Measurements from ENCODE around the gene STAMBP.

The STAMBP gene

DNA sequence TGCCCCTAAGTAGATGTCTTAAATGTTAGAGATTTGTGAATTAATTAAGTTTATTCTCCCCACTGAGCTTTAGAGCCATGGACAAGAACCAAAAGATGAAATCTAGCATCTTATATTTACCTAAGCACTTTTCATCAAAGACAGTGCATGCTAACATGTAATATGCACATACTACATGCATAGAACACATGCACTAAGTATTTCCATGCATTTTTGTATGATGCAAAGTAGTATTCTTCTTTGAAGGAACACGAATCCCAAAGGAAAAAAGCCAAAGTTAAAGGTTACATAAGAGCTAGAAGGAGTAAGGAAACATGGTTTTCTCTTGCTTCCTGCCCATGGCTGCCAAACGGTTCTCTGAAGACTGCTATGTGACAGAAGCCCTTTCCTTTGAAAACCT, 15.3 kb downstream of the STAMBP start:
- H3K4me3 ChIP-seq (ENCODE audit: low read depth, low read length), result no peak overlapping the region
- TF ChIP-seq, protein P1, sequence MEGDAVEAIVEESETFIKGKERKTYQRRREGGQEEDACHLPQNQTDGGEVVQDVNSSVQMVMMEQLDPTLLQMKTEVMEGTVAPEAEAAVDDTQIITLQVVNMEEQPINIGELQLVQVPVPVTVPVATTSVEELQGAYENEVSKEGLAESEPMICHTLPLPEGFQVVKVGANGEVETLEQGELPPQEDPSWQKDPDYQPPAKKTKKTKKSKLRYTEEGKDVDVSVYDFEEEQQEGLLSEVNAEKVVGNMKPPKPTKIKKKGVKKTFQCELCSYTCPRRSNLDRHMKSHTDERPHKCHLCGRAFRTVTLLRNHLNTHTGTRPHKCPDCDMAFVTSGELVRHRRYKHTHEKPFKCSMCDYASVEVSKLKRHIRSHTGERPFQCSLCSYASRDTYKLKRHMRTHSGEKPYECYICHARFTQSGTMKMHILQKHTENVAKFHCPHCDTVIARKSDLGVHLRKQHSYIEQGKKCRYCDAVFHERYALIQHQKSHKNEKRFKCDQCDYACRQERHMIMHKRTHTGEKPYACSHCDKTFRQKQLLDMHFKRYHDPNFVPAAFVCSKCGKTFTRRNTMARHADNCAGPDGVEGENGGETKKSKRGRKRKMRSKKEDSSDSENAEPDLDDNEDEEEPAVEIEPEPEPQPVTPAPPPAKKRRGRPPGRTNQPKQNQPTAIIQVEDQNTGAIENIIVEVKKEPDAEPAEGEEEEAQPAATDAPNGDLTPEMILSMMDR (IDR thresholded peaks at IDR 0.05; ENCODE audit: insufficient read depth, low read depth, low read length, missing control alignments), result no peak
- DNase-seq (ENCODE audit: low read depth), result no peak

DNA sequence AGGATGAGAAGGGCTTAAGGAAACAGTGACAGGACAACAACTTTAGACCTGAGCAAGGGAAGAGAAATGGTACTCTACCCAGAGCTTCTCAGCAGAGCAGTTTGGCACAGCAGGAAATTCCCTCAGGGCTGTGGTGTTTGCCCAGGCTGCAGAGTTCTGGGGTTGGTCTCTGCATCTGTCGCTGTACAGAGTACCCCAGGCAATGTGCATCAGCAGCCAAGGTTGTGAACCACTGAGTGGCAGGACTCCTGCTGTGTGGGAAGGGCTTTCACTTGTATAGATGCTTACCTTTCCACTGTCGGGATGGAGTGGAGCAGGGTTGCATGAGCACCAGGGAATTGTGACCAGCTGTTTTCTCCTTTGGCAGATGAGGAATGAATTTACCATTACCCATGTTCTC, 21.2 kb downstream of the STAMBP start:
- H3K4me3 ChIP-seq (ENCODE audit: low read depth, low read length), result no peak overlapping the region
- TF ChIP-seq, protein P1 (IDR thresholded peaks at IDR 0.05; ENCODE audit: insufficient read depth, low read depth, low read length, missing control alignments), result no peak
- no peak for DNase-seq (ENCODE audit: low read depth)

DNA sequence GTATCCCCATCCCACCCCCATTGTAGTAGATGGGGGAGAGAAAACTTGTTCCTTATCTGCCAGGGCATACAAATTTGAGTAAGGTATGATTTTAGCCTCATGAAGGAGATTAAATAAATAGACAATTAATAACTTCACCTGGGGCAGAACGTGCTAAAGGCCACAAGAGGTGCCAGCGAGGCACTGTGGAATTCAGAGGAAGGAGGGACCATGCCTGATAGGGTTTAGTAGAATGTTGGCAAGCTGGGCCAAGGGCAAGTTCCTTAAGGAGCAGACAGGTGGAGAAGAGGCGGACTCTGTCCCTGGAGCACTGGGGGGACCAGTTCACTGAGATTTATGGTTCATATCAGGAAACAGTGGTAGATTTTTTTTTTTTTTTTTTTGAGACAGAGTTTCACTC, 22.5 kb downstream of the STAMBP start:
- peak; percentile 28 for DNase-seq (ENCODE audit: low read depth)

DNA sequence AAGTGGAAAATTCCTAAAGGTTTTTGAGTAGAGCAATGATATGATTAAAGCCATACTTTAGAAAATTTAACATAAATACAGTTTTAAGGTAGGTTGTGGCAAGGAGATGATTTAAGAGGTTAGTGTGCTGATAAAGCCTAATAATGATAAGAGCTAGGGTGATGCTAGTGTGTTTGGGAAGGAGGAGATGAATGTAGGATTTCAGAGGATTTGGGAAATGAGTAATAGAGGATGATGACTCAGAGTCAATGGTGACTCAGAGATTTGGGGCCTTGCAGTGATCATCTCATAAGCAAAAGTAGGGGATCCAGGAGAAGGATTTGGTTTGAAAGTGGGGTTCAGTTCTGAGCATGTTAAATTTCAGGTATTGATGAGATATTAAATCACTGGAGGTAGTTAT, 23.3 kb downstream of the STAMBP start:
- DNase-seq (ENCODE audit: low read depth), result no peak
- TF ChIP-seq, protein P1 (IDR thresholded peaks at IDR 0.05; ENCODE audit: insufficient read depth, low read depth, low read length, missing control alignments), result no peak
- H3K4me3 ChIP-seq (ENCODE audit: low read depth, low read length), result no peak overlapping the region

More for the DNA sequence above, 22.5 kb downstream of the STAMBP start:
- TF ChIP-seq, protein P1 (IDR thresholded peaks at IDR 0.05; ENCODE audit: insufficient read depth, low read depth, low read length, missing control alignments), result peak; percentile 30
- H3K4me3 ChIP-seq (ENCODE audit: low read depth, low read length), result no peak overlapping the region

DNA sequence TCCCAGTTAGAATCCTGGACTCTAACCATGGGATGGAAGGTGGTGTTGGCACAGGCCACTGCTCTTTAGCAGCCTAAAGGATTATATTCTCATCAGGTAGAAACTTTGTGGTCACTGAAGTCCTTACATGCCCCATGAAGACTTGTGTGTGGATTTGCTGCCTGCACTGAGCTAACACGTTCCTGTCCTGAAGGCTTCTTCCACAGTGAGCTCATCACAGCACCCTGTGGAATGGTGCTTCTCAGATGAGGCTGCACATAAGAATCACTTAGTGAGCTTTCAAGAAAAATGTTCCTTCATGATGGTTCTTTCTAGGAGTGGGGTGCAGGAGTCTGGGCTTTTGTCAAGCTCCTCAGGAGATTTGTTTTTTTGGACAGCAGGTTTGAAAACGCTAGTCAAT, 26.8 kb downstream of the STAMBP start:
- TF ChIP-seq, protein P1 (IDR thresholded peaks at IDR 0.05; ENCODE audit: insufficient read depth, low read depth, low read length, missing control alignments), result no peak
- no peak overlapping the region for H3K4me3 ChIP-seq (ENCODE audit: low read depth, low read length)
- no peak for DNase-seq (ENCODE audit: low read depth)

DNA sequence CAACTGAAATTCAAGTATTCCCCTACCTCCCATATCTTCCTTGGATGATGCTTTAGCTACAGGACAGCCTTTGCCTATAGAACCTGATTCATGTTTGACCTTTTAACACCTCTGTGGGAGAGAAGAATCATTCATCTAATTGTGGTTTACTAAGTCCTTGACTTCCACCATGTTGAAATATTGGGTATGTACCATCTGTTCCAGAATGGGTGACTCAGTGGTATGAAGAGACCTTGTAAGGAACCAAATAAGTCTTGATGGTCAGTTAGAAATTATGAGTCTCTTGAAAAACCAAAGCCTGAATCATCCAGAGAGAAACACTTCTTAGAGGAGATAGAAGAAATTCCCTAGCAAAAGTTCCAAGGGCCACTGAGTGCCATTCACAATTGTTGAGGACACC, 27.5 kb downstream of the STAMBP start:
- TF ChIP-seq, protein P1 (IDR thresholded peaks at IDR 0.05; ENCODE audit: insufficient read depth, low read depth, low read length, missing control alignments), result no peak
- no peak for DNase-seq (ENCODE audit: low read depth)
- no peak overlapping the region for H3K4me3 ChIP-seq (ENCODE audit: low read depth, low read length)

Measured in GM12865 (cell line).